Fibroblast of upper back skin (primary cell): ENCODE data around the gene PTHLH.

ENCODE experiments used
- DNase-seq: peaks from one replicate; pipeline ENCODE4 v3.0.0-alpha.2; 2013

PTHLH gene

DNA sequence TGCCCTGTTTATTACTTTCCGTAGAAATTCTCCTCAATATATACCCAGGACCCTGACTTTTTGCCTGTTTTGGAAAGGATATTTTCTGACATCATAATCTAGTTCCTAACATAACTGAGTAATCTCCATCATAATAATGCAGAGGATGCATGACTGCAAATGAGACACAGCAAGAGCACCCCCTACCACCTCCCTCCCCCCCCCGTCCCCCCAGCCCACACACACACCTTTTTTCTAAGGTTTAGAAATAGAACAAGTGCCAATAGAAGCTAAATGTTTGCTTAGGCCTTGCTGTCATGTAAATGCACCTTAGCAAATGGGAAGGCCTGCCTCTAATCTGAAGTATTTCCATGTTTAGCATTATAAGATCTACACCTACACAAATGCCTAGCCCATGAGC lies at the start of gene PTHLH:
Gene PTHLH (minus strand): TSS at position 13 of the 400 bp plus-strand sequence. CDS start 3,239 bp downstream, outside the sequence.
- DNase-seq, result no peak

GRCh38 chr12:28021704-28022103 lies 49.2 kb upstream of the PTHLH start:
- DNase-seq, result no peak

DNA sequence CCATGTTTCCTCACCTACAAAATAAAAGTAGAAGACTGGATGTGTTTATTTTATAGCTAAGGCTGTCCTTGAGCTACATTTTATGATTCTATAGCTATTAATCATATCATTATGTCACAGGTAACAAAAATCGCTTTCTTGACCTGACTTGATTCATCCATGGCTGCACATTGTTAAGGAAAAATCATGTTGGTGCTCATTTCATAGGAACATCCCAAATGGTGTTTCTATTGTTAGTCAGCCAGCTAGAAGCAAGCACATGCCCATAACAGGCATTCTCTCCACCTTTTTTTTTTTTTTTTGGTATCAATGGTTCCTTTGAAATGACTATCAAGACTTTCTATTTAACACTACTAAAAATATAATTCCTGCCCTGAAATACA lies 45.3 kb upstream of the PTHLH start:
- no peak for DNase-seq

DNA sequence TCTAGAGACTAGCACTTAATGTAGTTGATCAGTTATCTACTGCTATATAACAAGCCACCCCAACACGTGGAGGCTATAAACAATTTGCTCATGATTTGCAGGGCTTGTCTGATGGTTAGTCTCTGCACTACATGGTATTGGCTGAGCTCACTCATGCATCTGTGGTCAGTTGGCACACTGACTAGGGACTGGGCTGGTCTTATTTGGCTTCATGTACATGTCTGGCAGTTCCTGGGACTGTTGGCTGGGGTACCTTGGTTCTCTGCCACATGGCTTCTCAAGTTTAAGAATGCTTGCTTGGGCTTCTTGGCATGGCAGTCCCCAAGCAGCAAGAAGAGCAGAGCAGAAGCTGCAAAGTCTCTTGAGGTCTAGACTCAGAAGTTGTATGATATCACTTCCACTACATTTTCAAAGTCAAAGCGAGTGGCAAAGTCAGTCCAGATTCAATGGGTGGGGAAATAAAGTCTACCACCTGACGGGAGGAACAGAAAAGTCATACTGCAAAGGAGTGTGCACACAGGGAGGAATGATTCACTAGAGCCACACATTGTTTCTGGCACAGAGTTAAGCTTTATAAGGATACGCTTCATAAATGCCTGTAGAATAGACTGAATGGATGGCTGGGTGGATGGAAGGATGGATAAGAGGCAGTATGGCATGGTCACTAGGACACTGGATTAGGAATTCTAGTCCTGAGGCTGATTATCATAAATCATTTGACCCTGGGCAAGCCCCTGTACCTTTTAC lies 44.8 kb upstream of the PTHLH start:
- no peak for DNase-seq

DNA sequence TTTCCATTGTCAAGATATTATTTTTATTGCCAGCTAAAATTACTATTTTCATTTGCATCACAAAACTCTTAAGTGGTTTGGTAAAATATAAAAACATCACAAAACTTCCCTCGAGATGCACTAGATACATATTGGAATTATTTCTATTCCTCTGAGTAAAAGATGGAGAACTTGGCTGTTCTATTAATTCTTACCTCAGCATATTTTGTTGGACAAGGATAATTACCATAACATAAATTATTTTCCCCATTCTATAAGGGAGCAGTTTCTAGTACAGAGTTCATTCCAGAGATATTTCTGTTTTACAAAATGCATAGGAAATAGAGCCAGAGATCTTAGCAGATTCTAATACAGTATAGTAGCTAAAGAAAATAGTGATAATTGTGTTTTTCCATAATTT lies 42.6 kb upstream of the PTHLH start:
- no peak for DNase-seq

DNA sequence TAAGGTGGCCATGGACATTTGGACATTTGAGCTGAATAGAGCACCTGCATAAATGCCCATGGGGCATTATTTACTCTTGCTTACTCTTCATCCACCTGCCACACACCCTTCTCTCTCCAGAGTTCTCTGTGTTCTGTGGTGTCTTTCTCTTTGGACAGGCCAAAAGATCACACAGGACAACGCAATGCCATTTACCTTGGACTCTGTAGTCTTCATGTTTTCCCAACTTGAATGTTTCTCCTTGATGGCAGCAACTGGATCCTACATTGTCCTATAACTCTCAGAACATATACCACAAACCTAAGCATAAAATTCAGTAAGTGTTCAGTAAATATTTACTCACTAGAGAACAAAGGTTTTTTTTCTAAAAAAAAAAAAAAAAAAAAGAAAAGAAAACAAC lies 41.7 kb upstream of the PTHLH start:
- DNase-seq, result no peak

DNA sequence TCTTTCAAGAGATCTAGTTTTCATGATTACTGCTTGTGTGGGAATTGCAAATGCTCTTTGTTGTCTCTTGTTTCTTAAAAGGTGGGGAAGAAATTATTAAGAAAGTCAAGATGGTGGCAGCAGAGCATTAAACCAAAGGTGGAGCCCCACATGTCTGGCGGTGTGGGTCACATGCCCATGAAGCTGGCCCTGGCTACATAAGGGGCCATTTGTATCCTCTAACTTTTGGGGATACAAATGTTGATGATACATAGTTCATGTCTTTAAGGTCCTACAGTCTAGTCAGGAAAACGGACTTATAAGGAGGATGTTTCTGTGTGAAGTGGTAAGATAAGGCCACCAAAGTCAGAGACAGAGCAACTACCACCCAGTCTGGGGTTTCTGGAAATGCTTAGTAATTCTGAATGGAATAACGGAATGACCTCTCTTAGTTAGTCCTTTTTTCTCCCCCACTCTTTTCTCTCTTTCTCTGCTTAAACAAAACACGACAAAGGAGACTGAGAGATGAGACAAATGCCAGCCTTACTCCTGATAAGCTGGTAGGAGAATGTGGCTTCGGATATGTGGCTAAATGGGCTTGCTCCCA lies 39.9 kb upstream of the PTHLH start:
- no peak for DNase-seq

DNA sequence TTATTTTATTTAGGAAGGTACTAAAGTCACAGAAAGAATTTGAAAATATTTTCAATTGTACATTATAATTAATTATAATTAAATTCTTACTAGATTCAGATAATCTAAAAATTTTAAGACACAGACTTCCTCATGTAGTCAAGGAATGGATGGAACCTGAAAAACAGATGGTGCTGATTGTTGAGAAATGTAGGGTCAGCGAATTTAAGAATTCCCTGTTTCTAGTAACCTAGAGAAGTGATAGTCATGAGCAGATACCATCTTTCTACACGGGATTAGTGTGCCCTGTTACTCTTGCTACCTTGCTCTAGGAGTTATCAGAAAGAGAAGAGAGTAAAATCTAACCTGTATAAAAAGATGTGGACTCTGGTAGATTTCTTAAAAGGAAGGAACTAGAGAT lies 37.5 kb upstream of the PTHLH start:
- DNase-seq, result no peak

DNA sequence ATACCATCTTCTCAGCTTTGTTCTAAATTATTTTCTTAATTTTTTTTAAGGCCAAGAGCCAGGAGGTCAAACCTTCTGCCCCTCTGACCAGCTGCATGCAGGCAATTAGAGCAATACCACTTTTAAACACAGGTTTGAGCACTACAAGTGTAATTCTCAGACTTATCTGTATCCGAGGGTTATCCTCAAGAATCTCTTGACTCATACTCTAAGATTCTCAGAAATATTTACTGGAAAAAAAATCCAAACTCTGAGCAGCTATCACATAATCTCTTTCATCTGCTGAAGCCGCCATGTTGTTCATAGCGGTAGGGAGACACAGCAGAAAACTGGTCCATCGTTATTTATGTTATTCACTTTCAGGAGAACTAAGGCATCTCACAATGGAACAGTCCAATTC lies 27.4 kb upstream of the PTHLH start:
- peak; percentile 22 for DNase-seq

DNA sequence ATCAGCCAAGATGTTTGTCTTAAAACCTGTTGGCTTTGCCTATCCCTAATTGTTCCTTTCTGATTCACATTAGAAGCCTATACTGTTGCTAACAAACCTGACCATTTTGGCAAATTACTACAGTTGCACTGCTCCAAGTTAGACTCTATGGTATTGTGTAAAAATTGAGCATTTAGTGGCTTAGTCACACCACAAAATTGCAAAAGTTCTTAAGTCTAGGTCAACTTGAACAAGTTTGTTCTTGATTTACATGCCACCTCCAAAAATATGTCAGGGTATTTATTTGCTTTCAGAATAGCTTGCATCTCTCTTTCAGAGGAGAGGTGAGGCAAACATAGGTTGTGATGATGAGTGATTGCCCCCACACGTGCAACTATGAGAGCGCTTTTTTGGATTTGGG lies 27.0 kb upstream of the PTHLH start:
- DNase-seq, result peak; percentile 56

DNA sequence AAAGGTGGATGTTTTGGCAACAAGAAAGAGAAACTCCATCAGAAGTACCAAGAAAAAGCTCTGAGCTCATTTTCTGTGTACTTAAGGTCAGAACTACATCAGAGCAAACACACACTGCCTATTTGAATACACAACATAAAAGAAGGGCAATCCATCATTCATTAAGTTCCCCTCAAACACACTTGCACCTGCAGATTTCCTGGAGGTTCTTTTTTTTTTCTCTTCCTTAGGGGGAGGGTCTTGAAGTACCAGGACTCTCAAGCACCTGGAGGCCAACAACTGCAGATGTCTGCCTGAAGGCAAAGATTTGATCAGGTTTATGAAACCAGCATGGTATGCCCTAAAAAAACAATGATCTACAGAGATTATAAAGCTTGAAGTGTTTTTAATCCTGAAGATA lies 26.1 kb upstream of the PTHLH start:
- DNase-seq, result no peak

- no peak for DNase-seq
Observed at GRCh38 chr12:27998170-27998569, 25.6 kb upstream of the PTHLH start.

GRCh38 chr12:27996761-27997160 lies 24.2 kb upstream of the PTHLH start:
- no peak for DNase-seq

- no peak for DNase-seq
Observed at GRCh38 chr12:27995406-27995805, 22.9 kb upstream of the PTHLH start.

- DNase-seq, result no peak
Observed at GRCh38 chr12:27988594-27989233, 16.2 kb upstream of the PTHLH start.

- DNase-seq, result no peak
Observed at GRCh38 chr12:27987331-27987730, 14.8 kb upstream of the PTHLH start.

- DNase-seq, result peak; percentile 75
Observed at GRCh38 chr12:27984275-27984674, 11.7 kb upstream of the PTHLH start.

DNA sequence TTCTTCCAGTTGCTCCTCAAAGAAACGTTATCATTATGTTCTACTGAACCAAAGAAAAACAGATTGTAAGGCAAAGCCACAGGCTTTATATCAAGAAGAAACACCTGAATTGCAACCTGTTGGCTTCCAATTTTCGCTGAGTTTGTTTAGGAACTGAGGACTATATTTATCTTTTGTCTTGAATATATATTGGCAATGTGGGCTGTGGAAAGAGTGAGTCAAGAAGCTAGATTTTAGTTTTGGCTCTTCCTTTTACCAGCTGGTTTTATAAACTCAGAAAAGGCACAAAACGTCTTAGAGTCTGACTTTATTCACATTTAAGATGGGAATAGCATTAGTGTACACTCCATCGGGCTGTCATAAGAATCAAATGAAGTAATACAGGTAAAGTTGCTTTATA lies 10.4 kb upstream of the PTHLH start:
- DNase-seq, result no peak

GRCh38 chr12:27982385-27982784 lies 9.9 kb upstream of the PTHLH start:
- DNase-seq, result no peak

- peak; percentile 76 for DNase-seq
Observed at GRCh38 chr12:27981874-27982273, 9.3 kb upstream of the PTHLH start.

GRCh38 chr12:27979145-27979544 lies 6.6 kb upstream of the PTHLH start:
- DNase-seq, result peak; percentile 63

GRCh38 chr12:27975222-27976136 lies 2.9 kb upstream of the PTHLH start:
- DNase-seq, result peak; percentile 63

- no peak for DNase-seq
Observed at GRCh38 chr12:27974735-27975221, 2.2 kb upstream of the PTHLH start.
